GM23338 (cell line): Measurements from ENCODE around the gene FEZF2.

Experiments
- CREB1 ChIP-seq: fragments of 250-450 bp; sonication (Bioruptor Pico); IDR thresholded peaks from 2 replicates; pipeline ENCODE4 v1.5.0; 2020; ENCODE audit warnings: low read depth, mild to moderate bottlenecking, moderate library complexity
- EZH2 ChIP-seq: fragments of 200-600 bp; sonication (generic); IDR thresholded peaks from one replicate; pipeline ENCODE4 v1.8.0; 2017; ENCODE audit warnings: antibody characterized with exemption, mild to moderate bottlenecking, low read depth; ENCODE audit not compliant: unreplicated experiment
- EZH2phosphoT487 ChIP-seq: fragments of 200-600 bp; sonication (generic); IDR thresholded peaks from one replicate; pipeline ENCODE4 v1.8.1; 2018; ENCODE audit warnings: antibody characterized with exemption; ENCODE audit not compliant: unreplicated experiment
- JUNB ChIP-seq: IDR thresholded peaks from one replicate; pipeline ENCODE4 v1.6.1; 2016; ENCODE audit warnings: antibody characterized with exemption; ENCODE audit not compliant: unreplicated experiment
- STAT1 ChIP-seq: IDR thresholded peaks from one replicate; pipeline ENCODE4 v1.6.1; 2016; ENCODE audit warnings: antibody characterized with exemption; ENCODE audit not compliant: unreplicated experiment
- ZNF114 ChIP-seq: fragments of 250-450 bp; sonication (Bioruptor Pico); IDR thresholded peaks from 2 replicates; pipeline ENCODE4 v1.5.0; 2020; ENCODE audit warnings: mild to moderate bottlenecking, moderate library complexity
- ZNF331 ChIP-seq: fragments of 250-450 bp; sonication (Bioruptor Pico); IDR thresholded peaks from 2 replicates; pipeline ENCODE4 v1.5.0; 2020; ENCODE audit warnings: low read depth, mild to moderate bottlenecking, moderate library complexity
- TF ChIP-seq, protein P1 (sequence below), 2 experiments: fragments of 200-600 bp in 1 of 2; sonication (generic) in 1 of 2; conservative IDR thresholded peaks; 2 replicates each; pipeline versions ENCODE4 v1.5.1 to v1.6.1; 2016 to 2017; ENCODE audit warnings: antibody characterized with exemption in 2 of 2, low read depth in 2 of 2, mild to moderate bottlenecking in 2 of 2, moderate library complexity in 1 of 2
- TF ChIP-seq, protein P2 (sequence below): IDR thresholded peaks from one replicate; pipeline ENCODE4 v1.6.1; 2018; ENCODE audit warnings: antibody characterized with exemption; ENCODE audit not compliant: unreplicated experiment

DNA sequence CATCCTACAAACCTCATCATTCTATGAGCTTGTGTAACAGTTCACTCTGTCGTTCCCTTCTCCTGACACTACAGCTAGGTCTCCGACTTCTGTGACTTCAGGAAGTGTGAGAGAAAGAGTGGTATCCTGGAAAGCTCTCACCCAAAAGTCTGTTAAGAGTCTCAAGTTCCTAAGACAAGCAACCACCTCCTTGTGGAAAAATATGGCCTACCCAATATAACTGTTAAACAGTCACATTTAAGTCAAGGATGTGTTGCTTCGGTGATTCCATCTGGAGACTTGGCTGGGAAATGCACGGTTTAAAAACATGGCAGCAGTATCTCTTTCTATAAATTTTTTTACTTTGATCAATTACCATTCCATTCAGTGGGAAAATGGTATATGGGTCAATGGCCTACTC is 13.8 kb downstream of the FEZF2 start:
- TF ChIP-seq, protein P1, sequence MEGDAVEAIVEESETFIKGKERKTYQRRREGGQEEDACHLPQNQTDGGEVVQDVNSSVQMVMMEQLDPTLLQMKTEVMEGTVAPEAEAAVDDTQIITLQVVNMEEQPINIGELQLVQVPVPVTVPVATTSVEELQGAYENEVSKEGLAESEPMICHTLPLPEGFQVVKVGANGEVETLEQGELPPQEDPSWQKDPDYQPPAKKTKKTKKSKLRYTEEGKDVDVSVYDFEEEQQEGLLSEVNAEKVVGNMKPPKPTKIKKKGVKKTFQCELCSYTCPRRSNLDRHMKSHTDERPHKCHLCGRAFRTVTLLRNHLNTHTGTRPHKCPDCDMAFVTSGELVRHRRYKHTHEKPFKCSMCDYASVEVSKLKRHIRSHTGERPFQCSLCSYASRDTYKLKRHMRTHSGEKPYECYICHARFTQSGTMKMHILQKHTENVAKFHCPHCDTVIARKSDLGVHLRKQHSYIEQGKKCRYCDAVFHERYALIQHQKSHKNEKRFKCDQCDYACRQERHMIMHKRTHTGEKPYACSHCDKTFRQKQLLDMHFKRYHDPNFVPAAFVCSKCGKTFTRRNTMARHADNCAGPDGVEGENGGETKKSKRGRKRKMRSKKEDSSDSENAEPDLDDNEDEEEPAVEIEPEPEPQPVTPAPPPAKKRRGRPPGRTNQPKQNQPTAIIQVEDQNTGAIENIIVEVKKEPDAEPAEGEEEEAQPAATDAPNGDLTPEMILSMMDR (conservative IDR thresholded peaks at IDR 0.05; ENCODE audit: low read depth in 2 of 2) = no peak
- TF ChIP-seq, protein P2, sequence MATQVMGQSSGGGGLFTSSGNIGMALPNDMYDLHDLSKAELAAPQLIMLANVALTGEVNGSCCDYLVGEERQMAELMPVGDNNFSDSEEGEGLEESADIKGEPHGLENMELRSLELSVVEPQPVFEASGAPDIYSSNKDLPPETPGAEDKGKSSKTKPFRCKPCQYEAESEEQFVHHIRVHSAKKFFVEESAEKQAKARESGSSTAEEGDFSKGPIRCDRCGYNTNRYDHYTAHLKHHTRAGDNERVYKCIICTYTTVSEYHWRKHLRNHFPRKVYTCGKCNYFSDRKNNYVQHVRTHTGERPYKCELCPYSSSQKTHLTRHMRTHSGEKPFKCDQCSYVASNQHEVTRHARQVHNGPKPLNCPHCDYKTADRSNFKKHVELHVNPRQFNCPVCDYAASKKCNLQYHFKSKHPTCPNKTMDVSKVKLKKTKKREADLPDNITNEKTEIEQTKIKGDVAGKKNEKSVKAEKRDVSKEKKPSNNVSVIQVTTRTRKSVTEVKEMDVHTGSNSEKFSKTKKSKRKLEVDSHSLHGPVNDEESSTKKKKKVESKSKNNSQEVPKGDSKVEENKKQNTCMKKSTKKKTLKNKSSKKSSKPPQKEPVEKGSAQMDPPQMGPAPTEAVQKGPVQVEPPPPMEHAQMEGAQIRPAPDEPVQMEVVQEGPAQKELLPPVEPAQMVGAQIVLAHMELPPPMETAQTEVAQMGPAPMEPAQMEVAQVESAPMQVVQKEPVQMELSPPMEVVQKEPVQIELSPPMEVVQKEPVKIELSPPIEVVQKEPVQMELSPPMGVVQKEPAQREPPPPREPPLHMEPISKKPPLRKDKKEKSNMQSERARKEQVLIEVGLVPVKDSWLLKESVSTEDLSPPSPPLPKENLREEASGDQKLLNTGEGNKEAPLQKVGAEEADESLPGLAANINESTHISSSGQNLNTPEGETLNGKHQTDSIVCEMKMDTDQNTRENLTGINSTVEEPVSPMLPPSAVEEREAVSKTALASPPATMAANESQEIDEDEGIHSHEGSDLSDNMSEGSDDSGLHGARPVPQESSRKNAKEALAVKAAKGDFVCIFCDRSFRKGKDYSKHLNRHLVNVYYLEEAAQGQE = no peak
- TF ChIP-seq EZH2phosphoT487 = no peak
- TF ChIP-seq EZH2 = no peak
- no peak for TF ChIP-seq ZNF114
- no peak for TF ChIP-seq STAT1
- TF ChIP-seq JUNB = no peak
- no peak for TF ChIP-seq CREB1 (CRISPR knock-in tag)
- TF ChIP-seq ZNF331 = no peak
